ENCODE data around the gene COBLL1. TPM values are rescaled to one million over a fixed set of nuclear protein-coding genes. Genes with fewer than 3 reads are reported as not detected.
"Not testable (repeated sequence)": the region's sequence is repeated elsewhere in the genome, so short reads cannot be mapped to it uniquely, and the experiment has no call there.

COBLL1 gene
- total RNA-seq, 1 donor from 2014 or later = 85.9 TPM

GRCh38 chr2:164785457-164785856 lies 56.2 kb downstream of the COBLL1 start:
- no peak for DNase-seq (ENCODE audit: low spot score)

GRCh38 chr2:164784376-164784775 lies 57.2 kb downstream of the COBLL1 start:
- DNase-seq (ENCODE audit: low spot score) = no peak

- no peak for DNase-seq (ENCODE audit: low spot score)
Observed at GRCh38 chr2:164782323-164782722, 59.3 kb downstream of the COBLL1 start.

GRCh38 chr2:164781394-164781793 lies 60.2 kb downstream of the COBLL1 start:
- DNase-seq (ENCODE audit: low spot score) = no peak

- no peak for DNase-seq (ENCODE audit: low spot score)
Observed at GRCh38 chr2:164780611-164781178, 60.9 kb downstream of the COBLL1 start.

- no peak for DNase-seq (ENCODE audit: low spot score)
Observed at GRCh38 chr2:164779383-164780057, 62.1 kb downstream of the COBLL1 start.

- DNase-seq (ENCODE audit: low spot score) = no peak
Observed at GRCh38 chr2:164778723-164779122, 62.9 kb downstream of the COBLL1 start.

- DNase-seq (ENCODE audit: low spot score) = no peak
Observed at GRCh38 chr2:164777847-164778461, 63.7 kb downstream of the COBLL1 start.

GRCh38 chr2:164773635-164774034 lies 68.0 kb downstream of the COBLL1 start:
- no peak for DNase-seq (ENCODE audit: low spot score)

- DNase-seq (ENCODE audit: low spot score) = no peak
Observed at GRCh38 chr2:164773091-164773490, 68.5 kb downstream of the COBLL1 start.

GRCh38 chr2:164771897-164772296 lies 69.7 kb downstream of the COBLL1 start:
- DNase-seq (ENCODE audit: low spot score) = no peak

- DNase-seq (ENCODE audit: low spot score) = no peak
Observed at GRCh38 chr2:164770421-164770916, 71.2 kb downstream of the COBLL1 start.

GRCh38 chr2:164766954-164767320 lies 74.7 kb downstream of the COBLL1 start:
- no peak for DNase-seq (ENCODE audit: low spot score)

GRCh38 chr2:164766216-164766953 lies 75.2 kb downstream of the COBLL1 start:
- DNase-seq (ENCODE audit: low spot score) = no peak

GRCh38 chr2:164764996-164765395 lies 76.6 kb downstream of the COBLL1 start:
- no peak for DNase-seq (ENCODE audit: low spot score)

- DNase-seq (ENCODE audit: low spot score) = no peak
Observed at GRCh38 chr2:164764474-164764873, 77.1 kb downstream of the COBLL1 start.

GRCh38 chr2:164763431-164763830 lies 78.2 kb downstream of the COBLL1 start:
- DNase-seq (ENCODE audit: low spot score) = no peak

GRCh38 chr2:164761737-164762460 lies 79.7 kb downstream of the COBLL1 start:
- DNase-seq (ENCODE audit: low spot score) = no peak

GRCh38 chr2:164761201-164761600 lies 80.4 kb downstream of the COBLL1 start:
- not testable (repeated sequence) for DNase-seq (ENCODE audit: low spot score)

GRCh38 chr2:164760179-164760578 lies 81.4 kb downstream of the COBLL1 start:
- DNase-seq (ENCODE audit: low spot score) = no peak

All from mesenteric fat pad (tissue), 1 donor.